Nucleus accumbens (tissue), 56 donors: ENCODE results near the gene ORMDL3.
"Not testable (repeated sequence)": the region's sequence is repeated elsewhere in the genome, so short reads cannot be mapped to it uniquely, and the experiment has no call there.

Experiments
- DNase-seq, 56 donors: peaks; one replicate each; lab custom pipeline; 2025; lab: John Stamatoyannopoulos, UW

The ORMDL3 gene

DNA sequence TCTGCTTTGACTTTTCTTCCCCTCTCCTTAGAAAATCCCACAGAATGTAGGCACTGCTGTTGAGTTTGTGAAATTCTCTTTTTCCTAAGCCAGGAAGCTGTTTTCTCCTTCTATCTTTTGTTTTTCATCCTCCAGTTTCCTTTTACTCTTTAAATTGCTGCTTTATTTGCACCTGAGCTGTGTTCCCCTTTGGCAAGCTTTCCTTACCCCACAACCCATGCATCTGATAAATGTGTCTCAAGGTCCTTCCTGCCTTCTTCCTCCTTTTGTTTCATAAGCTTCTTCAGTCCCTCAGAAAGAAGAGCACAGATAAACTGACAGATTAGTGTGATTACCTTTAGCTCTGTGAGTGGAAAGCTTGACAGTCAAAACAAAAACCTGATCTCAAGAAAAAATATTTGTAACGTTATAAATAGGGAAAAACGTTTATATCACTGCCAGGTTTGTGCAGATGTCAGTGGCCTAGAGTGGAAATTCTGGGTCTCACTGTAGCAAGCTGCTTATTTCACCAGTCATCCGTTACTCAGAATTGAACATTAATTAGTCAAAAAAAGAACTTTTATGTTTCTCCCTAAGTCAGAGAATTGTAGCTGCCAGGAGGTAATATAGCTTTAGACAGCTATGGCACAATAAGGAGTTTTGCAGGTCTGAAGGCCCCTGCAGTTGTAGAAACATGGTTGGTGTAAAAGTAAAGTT is 32.6 kb downstream of the ORMDL3 start:
- DNase-seq: no peak

DNA sequence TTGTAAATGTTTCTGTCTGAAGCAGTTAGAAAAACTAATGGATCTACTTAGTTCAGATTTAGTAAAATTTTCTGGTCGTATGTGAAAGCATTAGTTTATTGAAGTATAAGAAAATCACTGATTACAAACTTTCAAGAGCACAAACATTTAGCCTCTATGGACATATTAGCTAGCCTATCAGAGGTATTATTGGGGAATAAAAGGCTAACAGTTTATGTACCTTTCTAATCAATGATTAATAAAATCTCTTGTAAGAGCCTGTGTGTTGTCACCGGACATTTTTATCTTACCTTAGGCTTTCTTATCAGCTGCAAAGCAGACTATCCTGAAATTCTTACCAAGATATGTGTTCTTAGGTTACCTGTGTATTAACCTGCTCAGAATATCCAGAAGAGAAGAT is 38.2 kb downstream of the ORMDL3 start:
- no peak for DNase-seq

GRCh38 chr17:39887078-39887477 is 40.3 kb downstream of the ORMDL3 start:
- no peak for DNase-seq

DNA sequence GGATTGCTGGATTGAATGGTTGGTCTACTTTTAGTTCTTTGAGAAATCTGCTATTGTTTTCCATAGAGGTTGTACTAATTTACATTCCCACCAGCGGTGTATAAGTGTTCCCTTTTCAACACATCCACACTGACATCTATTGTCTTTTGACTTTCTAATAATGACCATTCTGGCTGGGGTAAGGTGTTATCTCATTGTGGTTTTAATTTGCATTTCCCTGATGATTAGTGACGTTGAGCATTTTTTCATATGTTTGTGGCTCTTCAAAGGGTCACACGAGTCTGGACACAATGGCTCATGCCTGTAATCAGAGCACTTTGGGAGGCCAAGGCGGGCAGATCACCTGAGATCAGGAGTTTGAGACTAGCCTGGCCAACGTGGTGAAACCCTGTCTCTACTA is 41.3 kb downstream of the ORMDL3 start:
- DNase-seq: not testable (repeated sequence)

GRCh38 chr17:39872751-39873150 is 54.6 kb downstream of the ORMDL3 start:
- no peak for DNase-seq

DNA sequence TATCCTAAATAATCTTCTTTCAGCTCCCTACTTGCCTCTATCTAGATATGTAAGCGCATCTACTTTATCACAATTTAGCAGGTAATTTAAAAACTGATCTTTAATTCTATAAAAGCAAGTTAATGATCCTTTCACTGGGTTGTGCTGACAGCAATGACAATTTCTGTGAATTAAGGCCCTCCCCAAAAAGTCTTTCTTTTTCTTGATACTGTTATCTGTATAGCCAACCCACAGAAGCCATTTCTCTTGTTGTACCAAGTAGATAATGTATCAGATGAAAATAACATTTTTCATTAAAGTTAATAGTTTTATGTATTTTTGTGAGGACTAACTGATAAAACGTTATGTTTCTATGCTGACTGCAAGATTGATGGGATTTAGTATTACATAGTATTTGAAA is 55.6 kb downstream of the ORMDL3 start:
- DNase-seq: no peak
